Omental fat pad (tissue), 4 donors: ENCODE results near the gene FSTL5. TPM values are rescaled to one million over a fixed set of nuclear protein-coding genes. Genes with fewer than 3 reads are reported as not detected.
"Not testable (repeated sequence)": the region's sequence is repeated elsewhere in the genome, so short reads cannot be mapped to it uniquely, and the experiment has no call there.

Experiments
- ATAC-seq: fragments of 150-250 bp; one replicate; pipeline ENCODE4 v1.9.1; 2016; ENCODE audit warnings: mild to moderate bottlenecking, moderate library complexity; ENCODE audit not compliant: low FRiP score
- DNase-seq: peaks from one replicate; pipeline ENCODE4 v3.0.0-alpha.2; 2019; ENCODE audit warnings: low spot score
- total RNA-seq, 4 donors: library from RNA; depleted of rRNA; stranded (reverse); fragments of >200 nt; gene quantifications; one replicate each; pipeline ENCODE4 v1.1.0, GENCODE V29; 2016
- TF ChIP-seq, protein P1 (sequence below), 3 donors: fragments of 450-650 bp; IDR thresholded peaks; one replicate each; pipeline ENCODE4 v1.5.1; 2016 to 2017; ENCODE audit warnings: antibody characterized with exemption in 3 of 3, mild to moderate bottlenecking in 3 of 3, moderate library complexity in 2 of 3

The FSTL5 gene
- total RNA-seq = not detected

GRCh38 chr4:162163892-162164759 is at the start of gene FSTL5:
Gene FSTL5, minus strand, starts transcription at chr4:162164000. Its CDS starts 52,604 bp downstream, at chr4:162111396.
- DNase-seq (peak; percentile 24), ATAC-seq (peak; percentile 73)
- TF ChIP-seq, protein P1, sequence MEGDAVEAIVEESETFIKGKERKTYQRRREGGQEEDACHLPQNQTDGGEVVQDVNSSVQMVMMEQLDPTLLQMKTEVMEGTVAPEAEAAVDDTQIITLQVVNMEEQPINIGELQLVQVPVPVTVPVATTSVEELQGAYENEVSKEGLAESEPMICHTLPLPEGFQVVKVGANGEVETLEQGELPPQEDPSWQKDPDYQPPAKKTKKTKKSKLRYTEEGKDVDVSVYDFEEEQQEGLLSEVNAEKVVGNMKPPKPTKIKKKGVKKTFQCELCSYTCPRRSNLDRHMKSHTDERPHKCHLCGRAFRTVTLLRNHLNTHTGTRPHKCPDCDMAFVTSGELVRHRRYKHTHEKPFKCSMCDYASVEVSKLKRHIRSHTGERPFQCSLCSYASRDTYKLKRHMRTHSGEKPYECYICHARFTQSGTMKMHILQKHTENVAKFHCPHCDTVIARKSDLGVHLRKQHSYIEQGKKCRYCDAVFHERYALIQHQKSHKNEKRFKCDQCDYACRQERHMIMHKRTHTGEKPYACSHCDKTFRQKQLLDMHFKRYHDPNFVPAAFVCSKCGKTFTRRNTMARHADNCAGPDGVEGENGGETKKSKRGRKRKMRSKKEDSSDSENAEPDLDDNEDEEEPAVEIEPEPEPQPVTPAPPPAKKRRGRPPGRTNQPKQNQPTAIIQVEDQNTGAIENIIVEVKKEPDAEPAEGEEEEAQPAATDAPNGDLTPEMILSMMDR (IDR thresholded peaks at IDR 0.05) = no peak

DNA sequence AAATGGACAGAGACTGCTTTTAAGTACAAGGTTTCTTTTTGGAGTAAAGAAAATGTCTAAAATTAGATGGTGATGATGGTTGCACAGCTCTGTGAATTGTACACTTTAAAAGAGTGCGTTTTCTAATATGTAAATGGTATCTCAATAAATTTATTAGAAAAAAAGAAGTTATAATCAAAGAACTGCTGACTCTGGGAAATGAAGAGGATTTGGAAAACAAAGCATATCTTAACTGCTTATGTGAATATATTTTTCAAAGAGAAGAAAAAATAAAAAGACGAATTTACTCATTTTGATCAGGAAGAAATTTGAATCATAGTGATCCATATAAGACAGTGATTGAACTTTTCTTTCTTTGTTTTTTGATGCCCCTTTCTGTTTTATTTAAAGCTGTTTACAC is 45.9 kb upstream of the FSTL5 start:
- ATAC-seq = no peak
- TF ChIP-seq, protein P1 (IDR thresholded peaks at IDR 0.05) = no peak
- DNase-seq = no peak

DNA sequence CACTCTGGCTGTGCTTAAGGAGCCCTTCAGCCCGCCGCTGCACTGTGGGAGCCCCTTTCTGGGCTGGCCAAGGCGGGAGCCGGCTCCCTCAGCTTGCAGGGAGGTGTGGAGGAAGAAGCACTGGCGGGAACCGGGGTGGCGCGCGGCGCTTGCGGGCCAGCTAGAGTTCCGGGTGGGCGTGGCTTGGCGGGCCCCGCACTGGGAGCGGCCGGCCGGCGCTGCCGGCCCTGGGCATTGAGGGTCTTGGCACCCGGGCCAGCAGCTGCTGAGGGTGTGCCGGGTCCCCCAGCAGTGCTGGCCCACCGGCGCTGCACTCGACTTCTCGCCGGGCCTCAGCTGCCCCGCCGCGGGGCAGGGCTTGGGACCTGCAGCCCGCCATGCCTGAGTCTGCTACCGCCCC is 39.7 kb upstream of the FSTL5 start:
- not testable (repeated sequence) for ATAC-seq, DNase-seq

DNA sequence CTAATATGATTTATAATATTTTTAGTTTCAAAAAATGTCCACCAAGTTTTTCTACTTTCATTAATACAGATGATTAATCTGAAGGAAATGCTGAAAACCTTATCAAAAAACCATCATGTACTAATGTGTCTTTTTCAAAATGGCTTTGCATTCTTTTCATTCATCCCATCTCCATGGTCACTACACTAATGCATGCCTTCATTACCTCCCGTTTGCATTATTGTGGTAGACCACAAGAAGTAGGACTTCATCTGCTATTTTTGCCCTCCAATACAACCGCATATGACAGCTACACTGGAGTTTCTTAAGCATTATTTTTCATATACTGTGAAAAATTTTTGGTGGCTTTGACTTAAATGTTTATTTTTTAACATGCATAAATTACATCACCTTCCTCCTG is 37.9 kb upstream of the FSTL5 start:
- TF ChIP-seq, protein P1 (IDR thresholded peaks at IDR 0.05) = no peak
- ATAC-seq (no peak), DNase-seq (no peak)

DNA sequence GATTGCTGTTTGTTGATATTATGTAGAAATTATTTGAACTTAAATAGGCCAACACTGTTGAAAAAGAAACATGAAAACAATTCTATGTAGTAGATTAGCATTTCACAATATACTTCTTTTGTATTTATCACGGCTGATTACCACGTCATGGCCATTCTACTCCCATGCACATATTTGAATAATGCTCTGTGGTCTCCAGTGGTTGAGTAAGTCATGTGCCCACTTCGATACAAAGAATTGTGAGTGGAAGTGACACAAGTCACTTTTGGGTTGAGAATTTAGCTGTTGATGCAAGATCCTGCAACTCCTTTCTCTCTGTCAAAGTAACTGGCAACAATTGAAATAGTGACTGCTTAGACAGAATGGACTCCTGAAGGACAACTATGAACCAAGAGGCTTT is 6.7 kb upstream of the FSTL5 start:
- DNase-seq (no peak), ATAC-seq (no peak)
- TF ChIP-seq, protein P1 (IDR thresholded peaks at IDR 0.05) = no peak

GRCh38 chr4:162164906-162165510 is 1.2 kb upstream of the FSTL5 start:
- TF ChIP-seq, protein P1 (IDR thresholded peaks at IDR 0.05) = no peak
- no peak for ATAC-seq
- no peak for DNase-seq

GRCh38 chr4:162162672-162163071 is 1.1 kb downstream of the FSTL5 start:
- DNase-seq = no peak
- ATAC-seq = no peak
- TF ChIP-seq, protein P1 (IDR thresholded peaks at IDR 0.05) = no peak
